Activated CD8-positive, alpha-beta T cell treated with anti-CD3 and anti-CD28 coated beads for 36 hours (primary cell): ENCODE results near the gene SMURF2. TPM values are rescaled to one million over a fixed set of nuclear protein-coding genes. Genes with fewer than 3 reads are reported as not detected.
A peak's percentile ranks its signal among the peaks of the same experiment; 100 is the strongest.

Experiments used
- ATAC-seq: fragments of 200-7000 bp; cut with Tn5 transposase; one replicate; pipeline ENCODE4 v1.10.0; 2021; ENCODE audit warnings: mild to moderate bottlenecking, moderate library complexity
- CTCF ChIA-PET: fragments of 350-600 bp; sonication (Branson Sonifier 250); formaldehyde crosslinking; loops from one replicate; lab custom pipeline; 2021; ENCODE audit warnings: antibody characterized with exemption; lab: Charles Lee
- POLR2A ChIA-PET: fragments of 350-600 bp; sonication (Branson Sonifier 250); formaldehyde crosslinking; loops from one replicate; lab custom pipeline; 2021; ENCODE audit warnings: antibody characterized with exemption; lab: Charles Lee
- DNase-seq: peaks from one replicate; pipeline ENCODE4 v3.0.0-alpha.2; 2020
- H3K27ac Mint-ChIP-seq: one replicate; pipeline ENCODE4 v1.8.0; 2021; ENCODE audit warnings: mild to moderate bottlenecking, mixed read lengths
- H3K27me3 Mint-ChIP-seq: one replicate; pipeline ENCODE4 v1.8.0; 2021; ENCODE audit warnings: mixed read lengths
- H3K36me3 Mint-ChIP-seq: one replicate; pipeline ENCODE4 v1.8.0; 2021; ENCODE audit warnings: low read depth, mixed read lengths
- H3K4me1 Mint-ChIP-seq: one replicate; pipeline ENCODE4 v1.8.0; 2021; ENCODE audit warnings: low read depth, mixed read lengths
- H3K4me3 Mint-ChIP-seq: one replicate; pipeline ENCODE4 v1.8.0; 2021; ENCODE audit warnings: mild to moderate bottlenecking, moderate library complexity, mixed read lengths
- H3K9me3 Mint-ChIP-seq: one replicate; pipeline ENCODE4 v1.8.0; 2021; ENCODE audit warnings: mixed read lengths
- CTCF ChIP-seq: fragments of 200-600 bp; IDR thresholded peaks from one replicate; pipeline ENCODE4 v1.8.0; 2022; ENCODE audit warnings: antibody characterized with exemption, mild to moderate bottlenecking
- intact Hi-C: fragments of 100-400 bp; cut with micrococcal nuclease; formaldehyde crosslinking; loops from one replicate; pipeline ENCODE4 v1.10.0; 2022
- total RNA-seq, 2 experiments: library from RNA; stranded (reverse); gene quantifications; one replicate each; pipeline ENCODE4 v1.2.3, GENCODE V29; 2021

SMURF2 gene
- total RNA-seq, 2 experiments from 2014 or later, result 13.8 to 13.9 TPM

GRCh38 chr17:64506576-64507412, 155.3 kb downstream of the SMURF2 start, which contains the start of gene CEP95:
Gene CEP95 (plus strand): TSS chr17:64506977. CDS start chr17:64507098, 121 bp downstream.
- Mint-ChIP-seq H3K4me1 (peaks cover 53% of the 10 kb centered on the region), H3K27me3 (no peaks in the 10 kb centered on the region), H3K36me3 (peaks cover 65% of the 10 kb centered on the region), H3K4me3 (peak within 1 kb of the TSS; percentile 91), H3K27ac (peak within 1 kb of the TSS; percentile 99), H3K9me3 (no peaks in the 10 kb centered on the region)
- peak; percentile 98 for DNase-seq
- CTCF ChIA-PET, result interaction anchor here (1.1 to 3.2 kb wide), 8 partner anchors 9 to 142 kb away, joined by 3 to 32 read pairs (median 8); partner anchors contain the start of gene POLG2
- intact Hi-C loops, result loop anchor here (5.0 kb wide), 1 partner anchor 151 kb away; no protein-coding TSS in a partner anchor
- TF ChIP-seq CTCF, result no peak
- peak; percentile 70 for ATAC-seq
- POLR2A ChIA-PET, result interaction anchor here (0.6 to 4.8 kb wide), 29 partner anchors 9 to 806 kb away, joined by 3 to 143 read pairs (median 4); partner anchors contain the start of genes POLG2 and SMURF2

- H3K36me3 Mint-ChIP-seq, result peaks cover 67% of the 10 kb centered on the region
- DNase-seq, result peak; percentile 98
Measured at GRCh38 chr17:64506201-64506575, 155.9 kb downstream of the SMURF2 start, which contains the start of gene DDX5. Gene DDX5 (minus strand): TSS chr17:64506289. CDS start chr17:64506119, 170 bp downstream.

GRCh38 chr17:64505340-64506200, 156.5 kb downstream of the SMURF2 start:
- TF ChIP-seq CTCF, result no peak
- POLR2A ChIA-PET, result interaction anchor here (0.6 to 4.8 kb wide), 43 partner anchors 8 to 804 kb away, joined by 3 to 143 read pairs (median 4); partner anchors contain the start of genes LRRC37A3, POLG2 and SMURF2
- Mint-ChIP-seq H3K4me3 (peak overlapping the region; percentile 91), H3K9me3 (no peaks in the 10 kb centered on the region), H3K36me3 (peaks cover 69% of the 10 kb centered on the region), H3K27ac (peak overlapping the region; percentile 99), H3K27me3 (no peaks in the 10 kb centered on the region), H3K4me1 (peaks cover 62% of the 10 kb centered on the region)
- CTCF ChIA-PET, result interaction anchor here (0.9 to 3.2 kb wide), 8 partner anchors 9 to 414 kb away, joined by 3 to 32 read pairs (median 4); partner anchors contain the start of genes LRRC37A3 and POLG2
- intact Hi-C loops, result loop anchor here (5.0 kb wide), 1 partner anchor 152 kb away; no protein-coding TSS in a partner anchor
- peak; percentile 42 for ATAC-seq
- peak; percentile 90 for DNase-seq

More at GRCh38 chr17:64506201-64506575, 155.9 kb downstream of the SMURF2 start, which contains the start of gene DDX5:
- Mint-ChIP-seq H3K9me3 (no peaks in the 10 kb centered on the region), H3K27me3 (no peaks in the 10 kb centered on the region), H3K27ac (peak within 1 kb of the TSS; percentile 99), H3K4me1 (peaks cover 59% of the 10 kb centered on the region), H3K4me3 (peak within 1 kb of the TSS; percentile 91)
- TF ChIP-seq CTCF, result no peak
- peak; percentile 70 for ATAC-seq
- ChIA-PET CTCF (interaction anchor here (1.4 to 3.2 kb wide), 6 partner anchors 10 to 143 kb away, joined by 3 to 32 read pairs (median 12); partner anchors contain the start of gene POLG2), POLR2A (interaction anchor here (0.7 to 4.8 kb wide), 31 partner anchors 10 to 805 kb away, joined by 3 to 143 read pairs (median 5); partner anchors contain the start of genes POLG2 and SMURF2)
- intact Hi-C loops, result loop anchor here (5.0 kb wide), 1 partner anchor 151 kb away; no protein-coding TSS in a partner anchor

GRCh38 chr17:64504769-64505339, 157.3 kb downstream of the SMURF2 start:
- intact Hi-C loops, result loop anchor here (5.0 kb wide), 1 partner anchor 152 kb away; no protein-coding TSS in a partner anchor
- Mint-ChIP-seq H3K27ac (peak overlapping the region; percentile 99), H3K36me3 (peaks cover 74% of the 10 kb centered on the region), H3K4me3 (peak overlapping the region; percentile 91), H3K4me1 (peaks cover 67% of the 10 kb centered on the region), H3K9me3 (no peaks in the 10 kb centered on the region), H3K27me3 (no peaks in the 10 kb centered on the region)
- POLR2A ChIA-PET, result interaction anchor here (0.6 to 4.8 kb wide), 35 partner anchors 8 to 803 kb away, joined by 3 to 143 read pairs (median 4); partner anchors contain the start of genes LRRC37A3, POLG2 and SMURF2
- ATAC-seq (no peak), DNase-seq (no peak)
- TF ChIP-seq CTCF, result no peak
- CTCF ChIA-PET, result interaction anchor here (0.9 to 3.2 kb wide), 8 partner anchors 9 to 415 kb away, joined by 3 to 32 read pairs (median 4); partner anchors contain the start of genes LRRC37A3 and POLG2
